Femur (tissue), 1 donor: Measurements from ENCODE around the gene RUNX3.
"Not testable (repeated sequence)": the region's sequence is repeated elsewhere in the genome, so short reads cannot be mapped to it uniquely, and the experiment has no call there.

ENCODE experiments used
- DNase-seq: peaks from one replicate; pipeline ENCODE4 v3.0.0-alpha.2; 2017

Gene RUNX3

GRCh38 chr1:24899581-24900485, 30.2 kb downstream of the RUNX3 start:
- DNase-seq, result no peak

- no peak for DNase-seq
Measured at GRCh38 chr1:24898909-24899439, 31.1 kb downstream of the RUNX3 start.

- peak; percentile 55 for DNase-seq
Measured at GRCh38 chr1:24898152-24898908, 31.7 kb downstream of the RUNX3 start.

GRCh38 chr1:24897263-24898151, 32.6 kb downstream of the RUNX3 start:
- DNase-seq, result no peak

- DNase-seq, result no peak
Measured at GRCh38 chr1:24896596-24897262, 33.3 kb downstream of the RUNX3 start.

- DNase-seq, result no peak
Measured at GRCh38 chr1:24896176-24896575, 33.9 kb downstream of the RUNX3 start.

GRCh38 chr1:24895511-24895910, 34.6 kb downstream of the RUNX3 start:
- no peak for DNase-seq

DNA sequence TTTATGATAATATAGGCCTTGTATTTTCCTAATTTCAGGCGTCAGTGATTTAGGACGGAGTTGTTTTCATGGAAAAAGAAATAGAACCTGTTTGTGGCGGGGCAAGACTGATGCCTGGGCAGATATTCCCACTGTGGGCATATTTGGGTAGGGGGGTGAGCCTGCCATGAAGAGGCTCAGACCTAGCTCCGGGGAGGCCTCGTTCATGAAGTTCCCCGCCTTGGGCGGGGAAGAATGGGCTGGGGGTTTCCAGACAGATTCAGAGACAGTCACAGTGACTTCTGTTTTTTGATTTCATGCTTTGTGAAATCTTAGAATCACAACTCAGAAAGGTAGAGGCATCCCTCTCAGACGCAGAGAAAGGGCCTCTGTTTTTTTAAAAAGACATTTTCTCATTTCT, 36.1 kb downstream of the RUNX3 start:
- no peak for DNase-seq

DNA sequence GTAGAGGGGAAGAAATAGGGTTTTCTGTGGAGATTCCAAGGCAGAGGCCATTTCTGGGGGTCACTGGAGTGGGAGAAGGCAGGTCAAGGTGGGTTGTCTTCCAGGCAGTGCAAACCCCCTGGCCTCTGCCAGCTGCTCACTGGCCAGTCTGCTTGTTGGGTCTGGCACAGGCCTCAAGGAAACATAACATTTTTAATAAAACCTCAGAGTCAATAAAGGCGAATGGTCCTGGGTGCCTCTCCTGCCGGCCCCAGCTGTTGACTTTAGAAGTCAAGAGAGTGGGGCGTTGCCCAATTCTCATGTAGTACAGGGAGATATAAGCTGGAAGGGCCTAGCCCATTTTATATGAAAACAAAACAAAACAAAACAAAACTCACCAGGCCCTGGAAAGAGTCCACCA, 36.6 kb downstream of the RUNX3 start:
- DNase-seq, result no peak

DNA sequence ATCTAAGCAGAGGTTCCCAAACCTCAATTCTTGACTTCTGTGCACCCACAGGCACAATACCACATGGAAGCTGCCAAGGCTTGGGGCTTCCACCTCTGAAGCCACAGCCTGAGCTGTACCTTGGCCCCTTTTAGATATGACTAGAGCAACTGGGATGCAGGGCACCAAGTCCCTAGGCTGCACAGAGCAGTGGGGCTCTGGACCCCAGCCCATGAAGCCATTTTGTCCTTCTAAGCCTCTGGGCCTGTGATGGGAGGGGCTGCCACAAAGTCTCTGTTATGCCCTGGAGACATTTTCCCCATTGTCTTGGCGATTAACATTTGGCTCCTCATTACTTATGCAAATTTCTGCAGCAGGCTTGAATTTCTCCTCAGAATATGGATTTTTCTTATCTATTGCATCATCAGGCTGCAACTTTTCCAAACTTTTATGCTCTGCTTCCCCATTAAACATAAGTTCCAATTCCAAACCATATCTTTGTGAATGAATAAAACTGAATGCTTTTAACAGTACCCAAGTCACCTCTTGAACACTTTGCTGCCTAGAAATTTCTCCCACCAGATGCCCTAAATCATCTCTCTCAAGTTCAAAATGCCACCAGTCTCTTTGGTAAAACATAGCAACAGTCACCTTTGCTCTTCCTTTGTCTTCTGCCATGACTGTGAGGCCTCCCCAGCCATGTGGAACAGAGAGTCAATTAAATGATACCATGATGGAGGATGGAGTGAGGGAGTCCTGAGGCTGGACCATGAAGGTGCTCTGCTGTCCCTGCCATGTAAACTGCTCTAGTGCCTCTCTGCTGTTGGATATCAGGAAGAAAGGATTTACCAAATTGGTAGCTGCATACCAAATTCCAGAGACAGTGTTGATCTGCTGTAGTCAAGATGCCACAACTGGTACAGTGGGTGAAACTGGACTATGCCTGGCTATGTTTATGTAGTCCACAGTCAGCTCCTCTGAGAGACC, 37.6 kb downstream of the RUNX3 start:
- no peak for DNase-seq

GRCh38 chr1:24891367-24891766, 38.7 kb downstream of the RUNX3 start:
- not testable (repeated sequence) for DNase-seq

GRCh38 chr1:24890887-24891286, 39.2 kb downstream of the RUNX3 start:
- DNase-seq, result no peak

DNA sequence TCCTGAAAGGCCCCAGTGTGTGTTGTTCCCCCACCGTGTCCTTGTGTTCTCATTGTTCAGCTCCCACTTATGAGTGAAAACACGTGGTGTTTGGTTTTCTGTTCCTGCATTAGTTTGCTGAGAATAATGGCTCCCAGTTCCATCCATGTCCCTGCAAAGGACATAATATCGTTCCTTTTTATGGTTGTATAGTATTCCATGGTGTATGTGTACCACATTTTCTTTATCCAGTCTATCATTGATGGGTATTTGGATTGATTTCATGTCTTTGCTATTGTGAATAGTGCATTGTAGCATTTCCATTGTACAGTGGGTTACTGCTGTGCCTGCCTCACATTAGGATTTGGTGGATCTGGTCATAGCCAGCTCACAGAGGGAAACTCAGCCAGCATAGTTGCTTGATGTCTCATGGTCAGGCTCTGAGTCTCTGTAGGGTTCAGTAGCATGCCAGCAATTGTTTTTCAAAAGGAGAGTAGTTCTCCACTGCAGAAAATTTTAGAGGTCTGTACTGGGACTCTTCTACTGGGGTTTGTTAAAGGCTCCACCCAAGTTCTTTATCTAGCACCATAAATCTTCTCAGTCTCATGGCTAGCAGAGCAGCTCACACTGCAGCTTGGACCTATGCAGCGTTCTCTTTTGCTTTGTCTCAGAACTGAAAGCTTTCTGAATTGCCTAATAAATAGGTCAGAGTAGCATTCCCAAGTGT, 41.0 kb downstream of the RUNX3 start:
- DNase-seq, result no peak

- no peak for DNase-seq
Measured at GRCh38 chr1:24888061-24888970, 41.8 kb downstream of the RUNX3 start.

DNA sequence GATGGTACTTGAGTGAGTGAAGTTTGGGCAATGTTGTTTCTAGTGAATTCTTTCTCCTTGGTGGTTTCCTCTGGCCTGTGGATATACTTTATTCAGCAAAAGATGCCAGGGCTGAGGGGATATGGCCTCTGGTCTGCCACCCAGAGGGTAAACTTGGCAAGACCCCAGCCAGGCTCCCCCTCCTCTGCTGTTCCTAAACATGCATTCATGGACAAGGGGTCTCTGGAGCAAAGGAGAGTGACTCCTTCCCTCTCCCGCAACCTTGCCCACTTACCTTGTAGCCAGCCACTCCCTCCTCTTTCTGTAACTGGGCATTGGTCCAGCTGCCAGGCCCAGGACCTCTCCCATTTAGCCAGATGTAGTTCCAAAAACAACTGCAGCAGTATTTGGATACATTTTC, 43.8 kb downstream of the RUNX3 start:
- no peak for DNase-seq

DNA sequence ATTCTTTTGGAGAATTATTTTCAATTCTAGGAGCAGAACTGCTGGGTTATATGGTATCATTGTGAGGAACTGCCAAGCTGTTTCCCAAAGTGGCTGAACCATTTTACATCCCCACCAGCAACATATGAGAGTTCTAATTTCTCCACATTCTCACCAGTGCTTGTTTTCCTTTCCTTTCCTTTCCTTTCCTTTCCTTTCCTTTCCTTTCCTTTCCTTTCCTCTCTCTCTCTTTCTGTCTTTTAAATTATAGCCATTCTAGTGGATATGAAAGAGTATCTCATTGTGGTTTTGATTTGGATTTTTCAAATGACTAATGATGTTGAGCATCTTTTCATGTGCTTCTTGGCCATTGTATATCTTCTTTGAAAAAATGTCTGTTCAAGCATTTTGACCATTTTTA, 45.3 kb downstream of the RUNX3 start:
- no peak for DNase-seq

DNA sequence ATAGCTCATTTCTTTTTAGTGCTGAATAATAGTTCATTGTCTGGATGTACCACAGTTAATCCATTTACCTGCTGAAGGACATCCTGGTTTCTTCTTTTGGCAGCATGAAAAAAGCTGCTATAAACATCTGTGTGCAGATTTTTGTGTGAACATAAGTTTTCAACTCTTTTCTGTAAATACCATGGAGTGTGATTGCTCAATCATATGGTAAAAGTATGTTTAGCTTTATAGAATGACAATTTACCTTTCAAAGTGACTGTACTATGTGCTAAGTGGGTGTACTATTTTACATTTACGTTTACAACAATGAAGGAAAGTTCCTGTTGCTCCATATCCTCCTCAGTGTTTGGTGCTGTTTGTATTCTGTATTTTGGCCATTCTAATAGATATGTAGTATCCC, 49.0 kb downstream of the RUNX3 start:
- no peak for DNase-seq

DNA sequence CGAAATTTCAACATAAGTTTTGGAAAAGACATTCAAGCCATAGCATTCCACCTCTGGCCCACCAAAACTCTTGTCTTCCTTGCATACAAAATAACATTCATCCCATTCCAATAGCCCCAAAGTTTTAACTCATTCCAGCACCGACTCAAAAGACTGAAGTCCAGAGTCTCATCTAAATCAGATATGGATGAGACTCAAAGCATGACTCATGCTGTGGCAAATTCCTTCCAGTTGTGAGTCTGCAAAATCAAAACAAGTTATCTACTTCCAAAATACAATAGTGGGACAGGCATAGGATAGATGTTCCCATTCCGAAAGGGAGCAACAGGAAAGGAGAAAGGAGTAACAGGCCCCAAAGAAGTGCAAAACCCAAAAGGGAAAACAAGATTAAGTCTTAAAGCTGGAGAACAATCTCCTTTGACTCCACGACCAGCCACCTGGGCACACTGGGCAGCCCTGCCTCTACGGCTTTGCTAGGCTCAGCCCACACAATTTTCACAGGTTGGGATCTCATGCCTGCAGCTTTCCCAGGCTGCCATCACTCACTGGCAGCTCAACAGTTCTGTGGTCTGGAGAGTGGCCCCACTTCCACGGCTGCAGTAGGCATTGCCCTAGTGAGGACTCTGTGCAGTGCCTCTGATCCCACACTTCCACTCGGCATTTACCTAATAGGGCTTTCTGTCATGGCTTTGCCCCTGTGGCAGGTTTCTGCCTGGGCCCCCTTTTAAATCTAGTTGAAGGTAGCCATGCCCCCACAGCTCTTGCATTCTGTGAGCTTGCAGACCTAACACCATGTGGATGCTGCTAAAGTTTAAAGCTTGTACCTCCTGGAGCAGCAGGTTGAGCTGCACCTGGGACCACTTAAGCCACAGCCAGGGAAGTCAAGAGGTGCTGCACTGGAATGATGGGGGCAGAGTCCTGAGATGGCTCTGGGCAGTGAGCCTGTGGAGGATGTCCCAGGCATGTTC, 51.0 kb downstream of the RUNX3 start:
- no peak for DNase-seq
